GM21447 (cell line): ENCODE results near the gene GNA15.
"Not testable (repeated sequence)": the region's sequence is repeated elsewhere in the genome, so short reads cannot be mapped to it uniquely, and the experiment has no call there.

Experiments
- ATAC-seq: cut with Tn5 transposase; IDR thresholded peaks from one replicate; pipeline ENCODE4 v1.9.1; 2021; ENCODE audit not compliant: unreplicated experiment

Gene GNA15

GRCh38 chr19:3189702-3190469 is 54.1 kb downstream of the GNA15 start:
- no peak for ATAC-seq

GRCh38 chr19:3190470-3190770 is 54.6 kb downstream of the GNA15 start:
- no peak for ATAC-seq

- no peak for ATAC-seq
Observed at GRCh38 chr19:3190921-3191805, 55.3 kb downstream of the GNA15 start.

GRCh38 chr19:3191806-3192104 is 55.9 kb downstream of the GNA15 start:
- ATAC-seq, result not testable (repeated sequence)

- ATAC-seq, result no peak
Observed at GRCh38 chr19:3192228-3192635, 56.4 kb downstream of the GNA15 start.

- no peak for ATAC-seq
Observed at GRCh38 chr19:3192684-3193083, 56.9 kb downstream of the GNA15 start.

- no peak for ATAC-seq
Observed at GRCh38 chr19:3193256-3194105, 57.6 kb downstream of the GNA15 start.

GRCh38 chr19:3194106-3195087 is 58.6 kb downstream of the GNA15 start:
- ATAC-seq, result no peak

- ATAC-seq, result no peak
Observed at GRCh38 chr19:3196064-3196932, 60.5 kb downstream of the GNA15 start.

GRCh38 chr19:3196933-3197205 is 61.0 kb downstream of the GNA15 start:
- no peak for ATAC-seq

- ATAC-seq, result no peak
Observed at GRCh38 chr19:3198901-3199700, 63.3 kb downstream of the GNA15 start.

- no peak for ATAC-seq
Observed at GRCh38 chr19:3201072-3201700, 65.4 kb downstream of the GNA15 start.

GRCh38 chr19:3201911-3202310 is 66.1 kb downstream of the GNA15 start:
- ATAC-seq, result no peak

- ATAC-seq, result no peak
Observed at GRCh38 chr19:3202346-3202745, 66.5 kb downstream of the GNA15 start.

- not testable (repeated sequence) for ATAC-seq
Observed at GRCh38 chr19:3202895-3203294, 67.1 kb downstream of the GNA15 start.

GRCh38 chr19:3203805-3204645 is 68.2 kb downstream of the GNA15 start:
- no peak for ATAC-seq

- ATAC-seq, result no peak
Observed at GRCh38 chr19:3204646-3205275, 68.9 kb downstream of the GNA15 start.
